ENCODE data around the gene SH3YL1. TPM values are rescaled to one million over a fixed set of nuclear protein-coding genes. Genes with fewer than 3 reads are reported as not detected.

The SH3YL1 gene
- total RNA-seq, 1 experiment from 2014 or later, result 84.7 TPM

DNA sequence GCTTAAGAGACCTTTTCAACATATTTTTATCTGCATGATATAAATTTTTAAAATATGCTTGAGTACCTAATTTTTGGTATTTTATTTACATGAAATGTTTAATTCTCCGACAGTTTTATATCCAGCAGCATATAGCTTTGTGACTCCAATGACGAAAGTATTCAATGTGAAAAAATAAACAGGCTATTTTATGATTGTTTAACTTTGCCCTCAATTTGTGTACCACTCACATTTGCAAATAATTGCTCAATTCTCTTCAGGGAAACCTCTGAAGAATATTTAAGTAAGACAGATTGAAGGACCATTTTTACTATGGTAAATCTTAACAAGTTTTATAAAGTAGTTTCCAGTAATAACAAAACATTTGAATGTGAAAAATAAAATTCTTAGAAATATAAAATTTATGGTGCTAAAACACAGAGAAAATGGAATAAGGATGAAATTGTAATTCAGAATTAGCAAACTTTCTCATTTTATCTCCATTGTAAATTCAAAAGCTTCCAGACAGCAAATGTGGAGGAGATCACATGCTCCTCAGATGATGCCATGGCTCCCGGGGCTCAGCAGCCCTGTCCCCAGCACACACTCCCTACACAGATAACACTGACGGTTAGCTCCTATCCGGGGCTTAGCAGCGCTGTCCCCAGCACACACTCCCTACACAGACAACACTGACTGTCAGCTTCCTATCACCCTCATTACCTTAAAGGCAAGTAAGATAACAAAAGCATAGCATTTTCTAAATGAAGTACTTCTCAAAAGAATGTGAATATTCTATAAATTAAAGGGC, 39.7 kb downstream of the SH3YL1 start:
- ChIA-PET CTCF (no interaction called here), POLR2A (ENCODE audit: unreplicated experiment) (no interaction called here)
- H3K9me3 ChIP-seq (ENCODE audit: insufficient read depth, low read depth), result no peaks in the 10 kb centered on the region
- no peak overlapping the region for H2AFZ ChIP-seq
- H3K36me3 ChIP-seq (ENCODE audit: low read depth), result peaks cover 34% of the 10 kb centered on the region
- no peaks in the 10 kb centered on the region for H3K27me3 ChIP-seq (ENCODE audit: insufficient read depth, low read depth)
- no peak overlapping the region for H3K4me3 ChIP-seq
- no peak for DNase-seq
- intact Hi-C loops (cut with micrococcal nuclease; ENCODE audit: unreplicated experiment), result no loop called here
- no peak for TF ChIP-seq CTCF (conservative IDR thresholded peaks at IDR 0.05)
- no peak for TF ChIP-seq EZH2 (IDR thresholded peaks at IDR 0.05; ENCODE audit: low read depth)
- H4K20me1 ChIP-seq (ENCODE audit: insufficient read depth), result no peaks in the 10 kb centered on the region
- H3K79me2 ChIP-seq (ENCODE audit: low read depth), result no peaks in the 10 kb centered on the region
- H3K27ac ChIP-seq, result no peak overlapping the region
- no TSS peak for BruUV-seq (replicated peaks)
- no peaks in the 10 kb centered on the region for H3K4me1 ChIP-seq (replicated peaks; ENCODE audit: insufficient read depth)
- no peaks in the 10 kb centered on the region for H3K9me2 ChIP-seq (ENCODE audit: insufficient read depth)
- no peaks in the 10 kb centered on the region for H3F3A ChIP-seq (ENCODE audit: insufficient read depth, low read depth)
- H3K4me2 ChIP-seq, result no peak overlapping the region

DNA sequence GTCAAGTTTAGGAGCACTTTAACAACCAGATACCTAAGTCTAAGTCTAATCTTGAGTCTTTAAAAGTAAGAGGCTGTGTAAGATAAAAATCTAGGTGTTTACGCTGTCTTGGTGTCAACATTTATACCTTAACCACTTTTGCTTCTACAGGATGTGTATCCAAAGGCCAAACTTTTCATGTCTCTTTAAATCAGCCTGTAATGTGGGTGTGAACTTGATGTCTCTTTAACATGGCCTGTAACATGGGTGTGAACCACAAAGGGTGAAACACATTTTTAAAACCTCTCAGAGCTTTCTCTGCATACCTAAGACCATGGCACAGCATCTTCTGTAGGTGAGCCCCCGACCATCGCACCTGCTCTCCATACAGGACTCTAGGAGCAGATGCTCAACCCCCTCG, 40.4 kb downstream of the SH3YL1 start:
- DNase-seq, result no peak
- TF ChIP-seq CTCF (conservative IDR thresholded peaks at IDR 0.05) (no peak), EZH2 (IDR thresholded peaks at IDR 0.05; ENCODE audit: low read depth) (no peak)
- H3K4me3 ChIP-seq, result no peak overlapping the region
- no peaks in the 10 kb centered on the region for H3K9me2 ChIP-seq (ENCODE audit: insufficient read depth)
- H3K4me1 ChIP-seq (replicated peaks; ENCODE audit: insufficient read depth), result no peaks in the 10 kb centered on the region
- H3K27me3 ChIP-seq (ENCODE audit: insufficient read depth, low read depth), result no peaks in the 10 kb centered on the region
- intact Hi-C loops (cut with micrococcal nuclease; ENCODE audit: unreplicated experiment), result no loop called here
- no peaks in the 10 kb centered on the region for H3F3A ChIP-seq (ENCODE audit: insufficient read depth, low read depth)
- no peak overlapping the region for H2AFZ ChIP-seq
- no peak overlapping the region for H3K4me2 ChIP-seq
- ChIA-PET CTCF (no interaction called here), POLR2A (ENCODE audit: unreplicated experiment) (no interaction called here)
- peaks cover 34% of the 10 kb centered on the region for H3K36me3 ChIP-seq (ENCODE audit: low read depth)
- H4K20me1 ChIP-seq (ENCODE audit: insufficient read depth), result no peaks in the 10 kb centered on the region
- no TSS peak for BruUV-seq (replicated peaks)
- H3K27ac ChIP-seq, result no peak overlapping the region
- no peaks in the 10 kb centered on the region for H3K79me2 ChIP-seq (ENCODE audit: low read depth)
- no peaks in the 10 kb centered on the region for H3K9me3 ChIP-seq (ENCODE audit: insufficient read depth, low read depth)

DNA sequence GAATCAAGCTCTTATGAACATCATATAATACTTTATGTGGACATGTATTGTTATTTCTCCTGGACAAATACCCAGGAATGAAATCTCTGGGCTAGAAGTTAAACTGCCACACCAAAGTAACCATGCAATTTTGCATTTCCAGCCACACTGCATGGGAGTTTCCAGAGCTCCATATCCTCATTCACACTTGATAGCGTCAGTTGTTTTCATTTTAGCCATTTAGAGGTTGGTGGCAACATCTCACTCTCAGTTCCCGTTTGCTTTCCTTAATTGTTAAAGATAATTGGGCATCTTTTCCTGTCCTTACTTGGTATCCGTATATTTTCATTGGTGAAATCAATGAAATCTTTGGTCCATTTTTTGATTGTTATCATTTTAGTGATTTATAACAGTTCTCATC, 47.8 kb downstream of the SH3YL1 start:
- no peak for DNase-seq
- POLR2A ChIA-PET (ENCODE audit: unreplicated experiment), result no interaction called here

More for the DNA sequence above, 47.8 kb downstream of the SH3YL1 start:
- H3F3A ChIP-seq (ENCODE audit: insufficient read depth, low read depth), result peaks cover 6% of the 10 kb centered on the region; the same call in 1 of the 2 replicates
- intact Hi-C loops (cut with micrococcal nuclease; ENCODE audit: unreplicated experiment), result no loop called here
- no peaks in the 10 kb centered on the region for H3K4me1 ChIP-seq (replicated peaks; ENCODE audit: insufficient read depth)
- no peak overlapping the region for H3K27ac ChIP-seq
- no peaks in the 10 kb centered on the region for H3K79me2 ChIP-seq (ENCODE audit: low read depth)
- BruUV-seq (replicated peaks), result no TSS peak
- H3K4me2 ChIP-seq, result no peak overlapping the region
- TF ChIP-seq CTCF (conservative IDR thresholded peaks at IDR 0.05), result no peak
- TF ChIP-seq EZH2 (IDR thresholded peaks at IDR 0.05; ENCODE audit: low read depth), result no peak
- no peaks in the 10 kb centered on the region for H4K20me1 ChIP-seq (ENCODE audit: insufficient read depth)
- no peak overlapping the region for H3K4me3 ChIP-seq
- H3K9me2 ChIP-seq (ENCODE audit: insufficient read depth), result no peaks in the 10 kb centered on the region
- H3K27me3 ChIP-seq (ENCODE audit: insufficient read depth, low read depth), result peaks cover 7% of the 10 kb centered on the region; the same call in 1 of the 2 replicates
- CTCF ChIA-PET, result no interaction called here
- peaks cover 8% of the 10 kb centered on the region; the same call in 1 of the 2 replicates for H3K36me3 ChIP-seq (ENCODE audit: low read depth)
- H2AFZ ChIP-seq, result no peak overlapping the region
- H3K9me3 ChIP-seq (ENCODE audit: insufficient read depth, low read depth), result no peaks in the 10 kb centered on the region
